ENCODE results near the gene USP33.
"Not testable (repeated sequence)": the region's sequence is repeated elsewhere in the genome, so short reads cannot be mapped to it uniquely, and the experiment has no call there.

USP33 gene

DNA sequence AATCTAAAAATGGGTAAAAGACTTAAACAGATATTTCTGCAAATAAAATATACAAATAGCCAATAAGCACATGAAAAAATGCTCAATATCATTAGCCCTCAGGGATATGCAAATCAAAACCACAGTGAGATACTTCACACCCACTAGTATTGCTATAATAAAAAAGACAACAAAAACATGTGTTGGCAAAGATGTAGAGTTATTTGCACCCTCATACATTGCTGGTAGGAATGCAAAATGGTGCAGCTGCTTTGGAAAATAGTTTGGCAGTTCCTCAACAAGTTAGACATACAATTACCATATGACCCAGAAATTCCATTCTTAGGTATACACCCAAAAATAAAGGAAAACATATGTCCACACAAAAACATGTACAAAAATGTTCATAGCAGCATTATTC, 107.4 kb downstream of the USP33 start:
- H3K36me3 ChIP-seq (ENCODE audit: insufficient read depth, low read length): peaks cover 24% of the 10 kb centered on the region
- no peak overlapping the region for H3K27ac ChIP-seq (ENCODE audit: low read depth, low read length)
- H3K4me1 ChIP-seq (ENCODE audit: control insufficient read depth, insufficient read depth, low read length, unreplicated experiment): peaks cover 5% of the 10 kb centered on the region
- no peak overlapping the region for H2AFZ ChIP-seq (ENCODE audit: low read length, unreplicated experiment)
- H3K27me3 ChIP-seq (ENCODE audit: insufficient read depth, low read length): no peaks in the 10 kb centered on the region
- no peak overlapping the region for H3K4me3 ChIP-seq (ENCODE audit: low read depth, low read length)
- H3K79me2 ChIP-seq (ENCODE audit: control insufficient read depth, insufficient read depth, low read length, unreplicated experiment): peaks cover 80% of the 10 kb centered on the region

- H3K4me1 ChIP-seq (ENCODE audit: control insufficient read depth, insufficient read depth, low read length, unreplicated experiment): peaks cover 5% of the 10 kb centered on the region
- H3K36me3 ChIP-seq (ENCODE audit: insufficient read depth, low read length): peaks cover 31% of the 10 kb centered on the region
- H3K27ac ChIP-seq (ENCODE audit: low read depth, low read length): no peak overlapping the region
- no peak overlapping the region for H2AFZ ChIP-seq (ENCODE audit: low read length, unreplicated experiment)
- H3K79me2 ChIP-seq (ENCODE audit: control insufficient read depth, insufficient read depth, low read length, unreplicated experiment): peaks cover 84% of the 10 kb centered on the region
- H3K27me3 ChIP-seq (ENCODE audit: insufficient read depth, low read length): no peaks in the 10 kb centered on the region
- no peak overlapping the region for H3K4me3 ChIP-seq (ENCODE audit: low read depth, low read length)
Measured at GRCh38 chr1:77649127-77649526, 110.5 kb downstream of the USP33 start.

- not testable (repeated sequence) for H3K27ac ChIP-seq (ENCODE audit: low read depth, low read length); H3K4me3 ChIP-seq (ENCODE audit: low read depth, low read length); H3K27me3 ChIP-seq (ENCODE audit: insufficient read depth, low read length); H2AFZ ChIP-seq (ENCODE audit: low read length, unreplicated experiment); H3K4me1 ChIP-seq (ENCODE audit: control insufficient read depth, insufficient read depth, low read length, unreplicated experiment)
- peaks cover 91% of the 10 kb centered on the region for H3K79me2 ChIP-seq (ENCODE audit: control insufficient read depth, insufficient read depth, low read length, unreplicated experiment)
- peaks cover 32% of the 10 kb centered on the region for H3K36me3 ChIP-seq (ENCODE audit: insufficient read depth, low read length)
Measured at GRCh38 chr1:77646224-77646623, 113.4 kb downstream of the USP33 start.
